ENCODE measurements around the gene UBR4. TPM values are rescaled to one million over a fixed set of nuclear protein-coding genes. Genes with fewer than 3 reads are reported as not detected.

UBR4 gene
- total and polyA plus RNA-seq, 3 donors from 2014 or later, result 301 to 708 (median 613) TPM

GRCh38 chr1:19089524-19089923 is 120.5 kb downstream of the UBR4 start:
- H3K27me3 ChIP-seq, result no peaks in the 10 kb centered on the region
- no peaks in the 10 kb centered on the region for H3K4me1 ChIP-seq
- H3K36me3 ChIP-seq (ENCODE audit: low read depth, missing control alignments), result no peaks in the 10 kb centered on the region
- H3K4me3 ChIP-seq, result no peak overlapping the region
- no peak for TF ChIP-seq CTCF (IDR thresholded peaks at IDR 0.05)
- no peak for TF ChIP-seq POLR2A (IDR thresholded peaks at IDR 0.05)
- DNase-seq, result no peak
- H3K9me3 ChIP-seq, result no peaks in the 10 kb centered on the region
- WGBS, 2 donors, result 92 to 98% methylated on average over 4 of the region's 4 CpGs
- intact Hi-C loops (cut with DNase I; ENCODE audit: low total_unique reads), result no loop called here
- no peak overlapping the region for H3K27ac ChIP-seq

- H3K36me3 ChIP-seq (ENCODE audit: low read depth, missing control alignments), result no peaks in the 10 kb centered on the region
- 88 to 96% methylated on average over 11 to 12 of the region's 12 CpGs for WGBS, 2 donors
Measured at GRCh38 chr1:19088717-19089442, 121.2 kb downstream of the UBR4 start.

GRCh38 chr1:19087737-19088594 is 122.1 kb downstream of the UBR4 start:
- H3K27me3 ChIP-seq, result no peaks in the 10 kb centered on the region
- no peaks in the 10 kb centered on the region for H3K4me1 ChIP-seq
- no peak overlapping the region for H3K4me3 ChIP-seq
- TF ChIP-seq CTCF (IDR thresholded peaks at IDR 0.05) (no peak), POLR2A (IDR thresholded peaks at IDR 0.05) (no peak)
- H3K36me3 ChIP-seq (ENCODE audit: low read depth, missing control alignments), result no peaks in the 10 kb centered on the region
- 74 to 78% methylated on average over 9 of the region's 9 CpGs for WGBS, 2 donors
- no peaks in the 10 kb centered on the region for H3K9me3 ChIP-seq
- intact Hi-C loops (cut with DNase I; ENCODE audit: low total_unique reads), result no loop called here
- no peak for DNase-seq
- no peak overlapping the region for H3K27ac ChIP-seq

More at GRCh38 chr1:19088717-19089442, 121.2 kb downstream of the UBR4 start:
- H3K4me3 ChIP-seq, result no peak overlapping the region
- intact Hi-C loops (cut with DNase I; ENCODE audit: low total_unique reads), result no loop called here
- no peaks in the 10 kb centered on the region for H3K27me3 ChIP-seq
- no peak overlapping the region for H3K27ac ChIP-seq
- DNase-seq, result no peak
- no peaks in the 10 kb centered on the region for H3K4me1 ChIP-seq
- no peaks in the 10 kb centered on the region for H3K9me3 ChIP-seq
- no peak for TF ChIP-seq CTCF (IDR thresholded peaks at IDR 0.05)
- no peak for TF ChIP-seq POLR2A (IDR thresholded peaks at IDR 0.05)

DNA sequence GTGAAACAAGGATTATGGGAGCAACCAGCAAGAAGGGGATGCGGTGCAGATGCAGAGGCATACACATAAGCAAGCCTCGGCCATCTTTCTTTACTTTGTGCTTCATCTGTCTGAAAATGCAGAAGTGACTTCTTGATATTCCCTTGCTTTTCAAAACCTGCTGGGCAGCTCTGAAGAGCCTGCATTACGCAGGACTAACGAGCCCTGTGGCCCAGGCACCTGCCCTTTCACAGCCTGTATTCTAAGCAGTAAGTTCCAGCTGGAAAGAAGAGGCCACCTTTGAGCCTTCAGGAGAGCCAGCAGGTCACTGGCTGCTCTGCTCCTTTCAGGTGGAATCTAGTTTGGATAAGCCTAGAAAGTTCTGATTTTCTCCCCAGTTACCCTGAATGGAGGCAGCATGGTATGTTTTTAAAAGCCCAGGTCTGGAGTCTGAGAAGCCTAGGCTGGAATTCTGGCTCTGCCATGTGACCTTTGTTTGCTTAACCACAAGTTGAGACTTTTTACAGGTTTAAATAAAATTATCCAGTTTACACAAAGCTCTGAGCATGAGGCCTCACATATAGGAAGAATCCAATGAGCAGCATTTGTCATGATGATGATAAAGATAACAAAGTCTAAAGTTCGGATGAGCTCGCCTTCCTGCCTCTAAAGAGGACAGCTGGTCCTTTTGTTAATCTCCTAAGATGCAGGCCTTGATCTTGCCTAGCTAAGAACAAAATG is 122.9 kb downstream of the UBR4 start:
- TF ChIP-seq CTCF (IDR thresholded peaks at IDR 0.05) (no peak), POLR2A (IDR thresholded peaks at IDR 0.05) (no peak)
- Histone ChIP-seq H3K36me3 (ENCODE audit: low read depth, missing control alignments) (no peaks in the 10 kb centered on the region), H3K4me3 (no peak overlapping the region), H3K4me1 (peaks cover 5% of the 10 kb centered on the region), H3K27ac (no peak overlapping the region), H3K9me3 (no peaks in the 10 kb centered on the region), H3K27me3 (no peaks in the 10 kb centered on the region)
- DNase-seq, result no peak
- intact Hi-C loops (cut with DNase I; ENCODE audit: low total_unique reads), result no loop called here
- WGBS, 2 donors, result 87 to 88% methylated on average over 6 of the region's 6 CpGs
